ENCODE results near the gene TTC32.

Gene TTC32

DNA sequence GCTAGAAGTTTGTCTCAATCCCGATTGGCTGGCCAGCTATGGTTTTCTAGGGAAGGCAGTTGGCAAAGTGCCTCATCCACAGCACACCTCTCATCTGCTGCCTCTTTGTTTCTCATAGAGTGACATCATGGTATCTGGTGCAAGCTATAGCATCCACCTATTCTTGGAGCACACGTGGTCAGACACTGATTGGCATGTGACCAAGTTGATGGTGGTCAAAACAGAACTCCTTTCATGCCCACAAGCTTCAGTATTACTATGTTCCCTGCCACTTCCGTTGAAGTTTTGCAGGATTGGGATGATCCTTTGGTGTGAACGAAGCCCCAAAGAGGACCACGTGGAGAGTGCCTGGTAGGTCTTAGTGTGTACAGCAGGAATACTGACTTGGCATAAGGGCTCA lies 28.8 kb downstream of the TTC32 start:
- DNase-seq: no peak

- no peak for DNase-seq
These were observed 29.5 kb downstream of the TTC32 start for GRCh38 chr2:19872302-19872701.

DNA sequence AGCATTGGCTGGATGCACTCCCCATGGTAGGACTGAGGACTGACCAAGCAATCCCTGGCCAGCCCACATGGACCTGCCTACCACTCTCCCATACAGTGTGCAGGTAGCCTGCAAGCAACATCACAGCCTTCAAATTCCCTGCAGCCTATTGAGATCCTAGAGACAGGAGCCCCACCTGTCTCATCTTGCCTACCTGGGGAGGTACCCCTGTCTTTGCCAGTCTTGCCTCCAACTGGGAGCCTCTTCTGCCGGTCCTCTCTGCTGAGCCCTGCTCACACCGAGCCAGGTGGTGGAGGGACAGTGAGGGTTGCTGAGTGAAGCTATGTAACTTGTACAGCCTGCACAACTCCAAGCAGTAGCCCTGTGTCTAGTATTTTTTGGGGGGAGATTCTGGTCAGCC lies 29.9 kb downstream of the TTC32 start:
- no peak for DNase-seq

- no peak for DNase-seq
These were observed 31.0 kb downstream of the TTC32 start for GRCh38 chr2:19870792-19871191.

DNA sequence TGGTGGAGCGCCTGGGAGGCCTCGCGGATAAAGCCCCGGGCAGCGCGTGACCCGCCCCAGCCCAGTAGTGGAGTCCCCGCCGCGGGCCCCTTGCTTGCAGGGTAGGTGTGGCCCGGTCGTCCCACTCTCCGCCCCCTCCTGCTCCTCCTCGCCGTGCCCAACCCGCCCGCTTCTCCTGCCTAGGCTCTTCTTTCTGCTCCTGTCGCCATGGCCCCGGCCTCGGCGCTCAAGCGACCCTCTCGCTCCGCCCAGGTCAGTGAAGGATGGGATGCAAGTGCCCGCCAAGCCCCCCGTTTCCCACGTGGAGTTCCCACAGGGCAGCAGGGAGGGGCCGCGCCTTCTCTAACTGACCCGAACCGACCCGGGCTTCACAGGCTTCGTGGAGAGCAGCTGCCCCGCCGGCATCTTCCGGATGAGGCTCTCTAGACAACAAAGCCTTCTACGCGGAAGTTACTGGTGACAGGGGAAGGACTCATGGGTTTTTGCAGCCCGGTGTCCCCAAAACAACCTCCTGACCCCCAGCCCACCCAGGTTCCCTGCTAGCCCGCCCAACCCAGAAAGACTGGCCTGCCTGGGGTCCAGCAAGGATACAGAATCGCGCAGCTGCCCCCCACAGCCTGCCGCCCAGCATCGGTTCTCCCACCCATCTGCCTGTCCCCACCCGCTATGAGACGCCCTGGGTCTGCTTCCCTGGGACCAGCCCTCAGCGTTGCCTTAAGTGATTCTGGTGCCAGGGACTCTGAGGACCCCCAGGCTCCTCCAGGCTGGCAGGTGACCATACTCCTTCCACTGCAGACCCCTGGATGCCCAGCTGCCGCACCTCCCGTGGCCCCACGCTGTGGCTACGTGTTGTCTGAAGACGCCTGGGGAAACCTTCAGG lies 32.8 kb downstream of the TTC32 start:
- DNase-seq: no peak

DNA sequence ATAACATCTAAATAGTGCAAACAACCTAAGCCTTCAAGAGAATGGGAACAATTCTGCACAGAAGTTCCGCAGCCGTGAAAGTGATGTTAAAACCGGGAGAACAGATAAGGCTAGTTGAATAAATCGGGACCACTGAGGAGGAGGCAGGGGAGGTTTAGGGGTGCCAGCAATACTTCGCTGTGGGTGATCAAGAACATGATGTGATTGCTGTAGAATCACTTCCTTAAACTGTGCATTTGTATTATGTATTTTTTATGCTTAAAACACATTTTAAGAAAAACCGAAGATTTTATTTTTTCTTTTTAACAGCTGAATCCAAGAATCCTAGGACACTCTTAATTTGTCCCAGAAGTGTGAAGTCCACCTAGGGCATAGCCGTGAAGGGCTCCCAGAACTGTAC lies 33.6 kb downstream of the TTC32 start:
- no peak for DNase-seq

DNA sequence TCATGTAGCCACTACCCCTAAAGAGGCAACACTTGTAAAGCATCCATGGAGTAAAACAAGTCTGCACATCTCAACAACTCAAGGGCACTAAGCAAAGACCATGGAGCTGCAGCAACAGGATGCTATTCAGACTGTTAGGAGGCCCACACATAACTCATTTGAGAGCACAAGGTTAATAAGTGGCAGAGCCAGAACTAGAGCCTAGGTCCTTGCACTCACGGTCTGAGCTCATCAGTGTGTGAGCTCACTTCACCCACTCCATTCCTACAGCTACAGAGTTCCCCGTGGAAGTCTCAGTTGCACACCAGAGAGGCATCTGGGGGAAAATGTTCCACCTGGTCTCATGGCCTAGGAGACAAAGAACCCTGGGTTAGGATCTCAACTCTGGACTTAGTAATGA lies 35.0 kb downstream of the TTC32 start:
- DNase-seq: no peak

DNA sequence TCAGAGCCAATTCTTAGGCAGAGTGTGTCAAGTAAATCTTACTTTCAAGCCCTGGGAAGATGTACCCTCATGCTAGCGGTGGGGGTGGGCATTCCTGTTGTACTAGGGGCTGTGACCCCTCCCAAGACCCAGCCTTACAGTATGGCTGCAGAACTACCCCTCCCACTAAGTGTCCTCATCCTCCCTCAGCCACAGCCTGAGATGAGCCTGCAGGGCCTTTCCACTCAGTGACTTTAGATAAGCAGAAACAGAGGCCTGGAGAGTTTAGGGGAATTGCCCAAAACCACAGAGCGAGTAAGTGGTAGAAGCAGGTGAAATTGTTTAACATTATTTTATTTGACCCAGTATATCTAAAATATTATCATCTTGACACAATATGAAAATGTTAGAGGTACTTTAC lies 36.6 kb downstream of the TTC32 start:
- DNase-seq: no peak

DNA sequence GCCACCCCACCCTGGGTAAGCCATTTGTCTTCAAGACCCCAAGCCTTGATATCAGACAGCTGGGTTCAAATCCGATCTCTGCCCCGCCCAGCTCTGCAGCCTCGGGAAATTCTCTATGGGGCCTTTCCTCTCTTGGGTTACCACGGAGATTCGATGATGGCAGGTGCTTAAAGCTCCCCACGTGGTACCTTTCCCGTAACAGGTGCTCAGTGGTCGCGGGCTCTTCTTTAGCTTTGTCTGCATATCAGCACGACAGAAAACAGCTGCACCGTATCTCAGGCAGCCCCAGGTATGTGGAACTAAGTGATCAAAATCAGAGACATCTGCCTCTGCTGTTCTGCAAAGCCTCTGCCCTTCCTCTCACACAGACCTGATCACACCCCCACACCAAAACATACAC lies 37.4 kb downstream of the TTC32 start:
- no peak for DNase-seq

- no peak for DNase-seq
These were observed 38.3 kb downstream of the TTC32 start for GRCh38 chr2:19863303-19864041.

GRCh38 chr2:19861813-19862212 lies 40.0 kb downstream of the TTC32 start:
- DNase-seq: no peak

DNA sequence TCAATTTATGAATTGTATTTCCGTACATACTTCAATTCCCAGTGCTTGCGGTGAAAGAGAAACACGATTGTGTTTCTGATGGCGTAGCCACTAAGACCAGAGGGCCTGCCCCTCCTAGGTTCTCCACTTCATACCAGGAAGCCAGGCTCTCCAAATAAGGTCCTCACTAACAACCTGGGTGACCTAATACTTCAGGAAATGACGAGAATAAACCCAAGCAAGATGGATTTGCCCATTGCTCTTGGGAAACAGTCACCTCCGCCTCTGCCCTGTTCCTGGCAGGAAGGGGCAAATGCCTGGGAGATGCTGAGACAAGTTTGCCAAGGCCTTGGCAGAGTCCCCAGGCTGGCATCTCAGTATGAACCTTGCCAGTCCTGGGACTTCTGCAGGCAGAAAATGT lies 41.8 kb downstream of the TTC32 start:
- no peak for DNase-seq

- DNase-seq: no peak
These were observed 42.2 kb downstream of the TTC32 start for GRCh38 chr2:19859565-19859964.

GRCh38 chr2:19857806-19858205 lies 44.0 kb downstream of the TTC32 start:
- no peak for DNase-seq

- DNase-seq: no peak
These were observed 44.7 kb downstream of the TTC32 start for GRCh38 chr2:19857100-19857499.

- DNase-seq: no peak
These were observed 46.0 kb downstream of the TTC32 start for GRCh38 chr2:19855542-19856431.

GRCh38 chr2:19854596-19855541 lies 46.9 kb downstream of the TTC32 start:
- no peak for DNase-seq

- no peak for DNase-seq
These were observed 50.6 kb downstream of the TTC32 start for GRCh38 chr2:19851116-19851695.

DNA sequence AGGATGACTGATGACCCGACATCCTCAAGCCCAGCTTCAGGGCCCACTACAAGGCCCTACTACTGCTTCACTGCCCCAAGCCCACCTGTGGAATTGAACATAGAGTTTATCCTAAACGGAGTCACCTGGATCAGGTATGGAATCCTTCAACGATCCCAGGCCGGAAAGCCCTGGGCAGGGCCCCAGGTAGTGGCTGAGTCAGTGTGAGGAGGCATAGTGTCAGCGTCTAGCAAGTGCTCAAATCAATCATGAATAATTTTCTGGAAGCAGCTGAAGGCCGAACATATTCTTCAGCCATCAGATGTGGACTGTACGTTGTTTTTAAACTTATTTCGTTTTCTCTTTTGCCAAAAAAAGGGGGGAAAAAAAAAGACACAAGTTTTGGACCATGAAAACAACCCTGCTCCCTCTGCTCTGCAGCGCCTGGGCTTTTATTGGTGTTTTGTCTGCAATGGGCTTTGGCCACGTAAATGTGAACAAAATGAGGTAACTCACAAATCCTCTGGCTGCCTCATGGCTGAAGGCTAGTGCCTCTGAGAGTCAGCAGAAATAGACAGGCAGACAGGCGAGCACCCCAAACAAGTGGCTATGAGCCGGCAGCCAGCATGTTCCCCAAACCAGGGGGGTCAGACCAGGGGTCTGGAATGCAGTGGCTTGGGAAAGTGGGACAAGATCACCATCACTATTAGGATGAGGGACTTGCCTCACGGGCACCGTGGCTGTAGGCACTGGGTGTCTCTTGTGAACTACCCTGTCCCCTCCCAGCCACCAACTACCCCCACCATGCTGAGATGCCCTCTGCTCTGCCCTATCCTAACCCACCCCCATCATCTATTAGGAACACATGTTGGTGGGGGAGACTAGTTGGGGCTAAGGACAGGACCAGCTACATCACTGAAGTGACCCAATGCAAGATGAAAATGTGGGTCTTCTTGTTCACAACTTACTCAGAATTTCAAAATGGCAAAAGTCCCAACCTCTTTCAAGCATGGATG lies 51.4 kb downstream of the TTC32 start:
- no peak for DNase-seq

- no peak for DNase-seq
These were observed 52.8 kb downstream of the TTC32 start for GRCh38 chr2:19848952-19849351.

All from amniotic stem cell (primary cell).